Uterus (tissue), 4 donors: ENCODE data around the gene SLC2A9. TPM values are rescaled to one million over a fixed set of nuclear protein-coding genes. Genes with fewer than 3 reads are reported as not detected.

Source experiments
- DNase-seq, 2 donors: peaks; one replicate each; pipeline ENCODE4 v3.0.0-alpha.2; 2019 to 2020
- H3K27ac ChIP-seq, 2 donors: fragments of 200-600 bp; sonication (generic); 1 replicate in 1 of 2; 2 replicates in 1 of 2; pipeline ENCODE4 v1.5.1; 2016 to 2018
- H3K27me3 ChIP-seq, 2 donors: fragments of 200-600 bp; sonication (generic); one replicate each; pipeline ENCODE4 v1.5.1; 2018 to 2019; ENCODE audit warnings: control low read depth in 1 of 2
- H3K36me3 ChIP-seq, 2 donors: fragments of 200-600 bp; sonication (generic); one replicate each; pipeline ENCODE4 v1.5.1; 2019; ENCODE audit warnings: control low read depth in 1 of 2
- H3K4me1 ChIP-seq, 2 donors: fragments of 200-600 bp; sonication (generic); one replicate each; pipeline ENCODE4 v1.5.1; 2018 to 2019; ENCODE audit warnings: control low read depth in 1 of 2
- H3K4me3 ChIP-seq, 2 donors: fragments of 200-600 bp; sonication (generic); 1 replicate in 1 of 2; 2 replicates in 1 of 2; pipeline ENCODE4 v1.5.1; 2018 to 2019; ENCODE audit warnings: mild to moderate bottlenecking in 1 of 2
- H3K9me3 ChIP-seq, 2 donors: fragments of 200-600 bp; sonication (generic); one replicate each; pipeline ENCODE4 v1.5.1; 2019; ENCODE audit warnings: control low read depth in 1 of 2
- POLR2A ChIP-seq, 2 donors: fragments of 450-650 bp; IDR thresholded peaks; one replicate each; pipeline ENCODE4 v1.6.1; 2016; ENCODE audit warnings: antibody characterized with exemption in 2 of 2, mild to moderate bottlenecking in 1 of 2, moderate library complexity in 1 of 2
- intact Hi-C: fragments of 100-400 bp; cut with DNase I; formaldehyde crosslinking; loops from one replicate; pipeline ENCODE4 v1.15.1; 2023; ENCODE audit warnings: low total_unique reads
- total RNA-seq, 4 donors: library from RNA; depleted of rRNA in 3 of 4; stranded (reverse); fragments of >200 nt in 3 of 4; gene quantifications; one replicate each; pipeline versions ENCODE4 v1.1.0 to v1.2.4, GENCODE V29; 2014 to 2023
- TF ChIP-seq, protein P1 (sequence below), 4 experiments: fragments of 200-600 bp in 2 of 4; fragments of 450-650 bp in 2 of 4; sonication (generic) in 2 of 4; IDR thresholded peaks; one replicate each; pipeline ENCODE4 v1.5.1; 2016 to 2019; ENCODE audit warnings: antibody characterized with exemption in 4 of 4, mild to moderate bottlenecking in 2 of 4, moderate library complexity in 1 of 4
- donor health status: DM: yes; HTN: yes; CAD: no.

SLC2A9 gene
- total RNA-seq, 4 donors from 2014 or later, result 0.51 to 9.3 (median 7.1) TPM

- no peak for DNase-seq
- Histone ChIP-seq H3K4me3 (no peak overlapping the region), H3K4me1 (no peaks in the 10 kb centered on the region), H3K27me3 (no peaks in the 10 kb centered on the region), H3K9me3 (no peaks in the 10 kb centered on the region), H3K36me3 (no peaks in the 10 kb centered on the region), H3K27ac (no peak overlapping the region)
- TF ChIP-seq POLR2A (IDR thresholded peaks at IDR 0.05), result no peak
- TF ChIP-seq, protein P1, sequence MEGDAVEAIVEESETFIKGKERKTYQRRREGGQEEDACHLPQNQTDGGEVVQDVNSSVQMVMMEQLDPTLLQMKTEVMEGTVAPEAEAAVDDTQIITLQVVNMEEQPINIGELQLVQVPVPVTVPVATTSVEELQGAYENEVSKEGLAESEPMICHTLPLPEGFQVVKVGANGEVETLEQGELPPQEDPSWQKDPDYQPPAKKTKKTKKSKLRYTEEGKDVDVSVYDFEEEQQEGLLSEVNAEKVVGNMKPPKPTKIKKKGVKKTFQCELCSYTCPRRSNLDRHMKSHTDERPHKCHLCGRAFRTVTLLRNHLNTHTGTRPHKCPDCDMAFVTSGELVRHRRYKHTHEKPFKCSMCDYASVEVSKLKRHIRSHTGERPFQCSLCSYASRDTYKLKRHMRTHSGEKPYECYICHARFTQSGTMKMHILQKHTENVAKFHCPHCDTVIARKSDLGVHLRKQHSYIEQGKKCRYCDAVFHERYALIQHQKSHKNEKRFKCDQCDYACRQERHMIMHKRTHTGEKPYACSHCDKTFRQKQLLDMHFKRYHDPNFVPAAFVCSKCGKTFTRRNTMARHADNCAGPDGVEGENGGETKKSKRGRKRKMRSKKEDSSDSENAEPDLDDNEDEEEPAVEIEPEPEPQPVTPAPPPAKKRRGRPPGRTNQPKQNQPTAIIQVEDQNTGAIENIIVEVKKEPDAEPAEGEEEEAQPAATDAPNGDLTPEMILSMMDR (IDR thresholded peaks at IDR 0.05), result no peak
- intact Hi-C loops, result no loop called here
These were observed 10.6 kb upstream of the SLC2A9 start for GRCh38 chr4:10031668-10032590.

- no peak overlapping the region for H3K27ac ChIP-seq
- no peaks in the 10 kb centered on the region for H3K27me3 ChIP-seq
- intact Hi-C loops, result no loop called here
- DNase-seq, result no peak
- TF ChIP-seq, protein P1 (IDR thresholded peaks at IDR 0.05), result no peak
- TF ChIP-seq POLR2A (IDR thresholded peaks at IDR 0.05), result no peak
- H3K9me3 ChIP-seq, result no peaks in the 10 kb centered on the region
- H3K4me1 ChIP-seq, result no peaks in the 10 kb centered on the region
- no peaks in the 10 kb centered on the region for H3K36me3 ChIP-seq
- H3K4me3 ChIP-seq, result no peak overlapping the region
These were observed 9.8 kb upstream of the SLC2A9 start for GRCh38 chr4:10030972-10031667.

GRCh38 chr4:10029403-10029802 is 8.1 kb upstream of the SLC2A9 start:
- Histone ChIP-seq H3K27me3 (no peaks in the 10 kb centered on the region), H3K36me3 (no peaks in the 10 kb centered on the region), H3K4me3 (no peak overlapping the region), H3K27ac (no peak overlapping the region), H3K9me3 (no peaks in the 10 kb centered on the region), H3K4me1 (no peaks in the 10 kb centered on the region)
- intact Hi-C loops, result no loop called here
- TF ChIP-seq POLR2A (IDR thresholded peaks at IDR 0.05), result no peak
- TF ChIP-seq, protein P1 (IDR thresholded peaks at IDR 0.05), result no peak
- DNase-seq, result no peak

DNA sequence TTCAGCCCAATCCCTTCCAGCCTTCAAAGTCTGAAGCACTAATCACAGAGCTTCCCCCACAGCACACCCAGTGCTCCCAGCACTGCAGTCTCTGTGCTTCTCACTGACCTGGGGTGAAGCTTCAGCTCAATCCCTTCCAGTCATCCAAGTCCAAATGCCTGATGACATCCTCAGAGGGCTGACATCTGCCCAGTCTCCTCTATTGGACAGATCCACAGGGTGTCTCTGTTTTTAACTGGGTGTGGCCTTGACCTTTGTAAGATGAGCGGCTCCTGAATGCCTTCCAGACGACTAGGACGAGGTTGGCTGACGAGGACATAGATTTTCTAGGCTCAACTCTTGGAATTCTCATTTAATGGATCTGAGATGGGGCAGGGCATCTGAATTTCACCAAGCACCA is 7.6 kb upstream of the SLC2A9 start:
- H3K4me3 ChIP-seq, result no peak overlapping the region
- no peaks in the 10 kb centered on the region for H3K36me3 ChIP-seq
- no peaks in the 10 kb centered on the region for H3K4me1 ChIP-seq
- no peak for DNase-seq
- no peaks in the 10 kb centered on the region for H3K27me3 ChIP-seq
- TF ChIP-seq, protein P1 (IDR thresholded peaks at IDR 0.05), result no peak
- TF ChIP-seq POLR2A (IDR thresholded peaks at IDR 0.05), result no peak
- H3K27ac ChIP-seq, result no peak overlapping the region
- H3K9me3 ChIP-seq, result no peaks in the 10 kb centered on the region
- intact Hi-C loops, result no loop called here

DNA sequence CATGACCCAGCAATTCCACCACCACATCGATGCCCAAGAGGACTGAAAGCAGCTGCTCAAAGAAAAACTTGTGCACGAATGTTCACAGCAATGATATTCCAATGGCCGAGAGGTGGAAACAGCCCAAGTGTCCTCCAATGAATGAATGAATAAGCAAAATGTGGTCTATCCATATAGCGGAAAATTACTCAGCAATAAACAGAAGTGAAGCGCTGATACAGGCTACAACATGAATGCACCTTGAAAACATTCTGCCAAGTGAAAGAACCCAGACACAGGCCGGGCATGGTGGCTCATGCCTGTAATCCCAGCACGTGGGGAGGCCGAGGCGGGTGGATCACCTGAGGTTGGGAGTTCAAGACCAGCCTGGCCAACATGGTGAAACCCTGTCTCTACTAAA is 5.2 kb upstream of the SLC2A9 start:
- Histone ChIP-seq H3K4me3 (no peak overlapping the region), H3K9me3 (no peaks in the 10 kb centered on the region), H3K27ac (no peak overlapping the region), H3K4me1 (no peaks in the 10 kb centered on the region), H3K36me3 (no peaks in the 10 kb centered on the region), H3K27me3 (no peaks in the 10 kb centered on the region)
- DNase-seq, result no peak
- intact Hi-C loops, result no loop called here
- TF ChIP-seq POLR2A (IDR thresholded peaks at IDR 0.05), result no peak
- TF ChIP-seq, protein P1 (IDR thresholded peaks at IDR 0.05), result no peak
